ENCODE measurements around the gene GNLY.

GRCh38 chr2:85667561-85668008 is 26.6 kb upstream of the GNLY start:
- TF ChIP-seq CTCF (IDR thresholded peaks at IDR 0.05) (no peak), POLR2A (IDR thresholded peaks at IDR 0.05) (no peak)
